HG02938 (cell line): ENCODE measurements around the gene MSANTD7.
A peak's percentile ranks its signal among the peaks of the same experiment; 100 is the strongest.
"Not testable (repeated sequence)": the region's sequence is repeated elsewhere in the genome, so short reads cannot be mapped to it uniquely, and the experiment has no call there.

Experiments
- ATAC-seq: cut with Tn5 transposase; IDR thresholded peaks from one replicate; pipeline ENCODE4 v1.9.1; 2021; ENCODE audit warnings: mild to moderate bottlenecking, moderate library complexity; ENCODE audit not compliant: unreplicated experiment

MSANTD7 gene

GRCh38 chr10:14837003-14837756 is 926 bp upstream of the MSANTD7 start:
- no peak for ATAC-seq

GRCh38 chr10:14838582-14839304 is 637 bp downstream of the MSANTD7 start:
- ATAC-seq = no peak

GRCh38 chr10:14839305-14839695 is 1.2 kb downstream of the MSANTD7 start:
- ATAC-seq = no peak

GRCh38 chr10:14840178-14840577 is 2.1 kb downstream of the MSANTD7 start:
- ATAC-seq = no peak

- no peak for ATAC-seq
These were observed 5.4 kb downstream of the MSANTD7 start for GRCh38 chr10:14843327-14843988.

GRCh38 chr10:14844948-14845347 is 6.8 kb downstream of the MSANTD7 start:
- no peak for ATAC-seq

- no peak for ATAC-seq
These were observed 14.1 kb downstream of the MSANTD7 start for GRCh38 chr10:14852236-14852635.

- ATAC-seq = no peak
These were observed 17.3 kb downstream of the MSANTD7 start for GRCh38 chr10:14855453-14855852.

GRCh38 chr10:14858338-14858960 is 20.3 kb downstream of the MSANTD7 start:
- no peak for ATAC-seq

GRCh38 chr10:14859043-14859442 is 20.9 kb downstream of the MSANTD7 start:
- ATAC-seq = no peak

GRCh38 chr10:14859775-14860174 is 21.7 kb downstream of the MSANTD7 start:
- ATAC-seq = no peak

GRCh38 chr10:14860791-14861190 is 22.7 kb downstream of the MSANTD7 start:
- no peak for ATAC-seq

GRCh38 chr10:14864466-14864865 is 26.4 kb downstream of the MSANTD7 start:
- not testable (repeated sequence) for ATAC-seq

- ATAC-seq = not testable (repeated sequence)
These were observed 26.8 kb downstream of the MSANTD7 start for GRCh38 chr10:14864871-14865270.

- ATAC-seq = no peak
These were observed 35.1 kb downstream of the MSANTD7 start for GRCh38 chr10:14873090-14873760.

GRCh38 chr10:14875941-14876340 is 37.8 kb downstream of the MSANTD7 start:
- no peak for ATAC-seq

GRCh38 chr10:14876764-14877163 is 38.7 kb downstream of the MSANTD7 start:
- no peak for ATAC-seq

- ATAC-seq = peak; percentile 82
These were observed 40.4 kb downstream of the MSANTD7 start, which contains the start of gene SUV39H2 for GRCh38 chr10:14878266-14879123. Gene SUV39H2, plus strand, starts transcription at chr10:14878866. Its CDS starts 23 bp downstream, at chr10:14878889.

- peak; percentile 20 for ATAC-seq
These were observed 41.2 kb downstream of the MSANTD7 start for GRCh38 chr10:14879124-14879927.
